HepG2 (cell line): ENCODE measurements around the gene TRPV5. TPM values are rescaled to one million over a fixed set of nuclear protein-coding genes. Genes with fewer than 3 reads are reported as not detected.

Experiments
- ATAC-seq: fragments of 200-7000 bp; cut with Tn5 transposase; 3 replicates; pipeline ENCODE4 v1.9.1; 2020; ENCODE audit warnings: mild to moderate bottlenecking, moderate library complexity
- BruUV-seq: library from RNA; stranded (reverse); fragments of 400-500 nt; replicated peaks from 2 replicates; lab custom pipeline; 2021; lab: Mats Ljungman, UMichigan
- CTCF ChIA-PET: fragments of 300-600 bp; formaldehyde crosslinking; extraction: SDS; loops from one replicate; lab custom pipeline; 2021; ENCODE audit warnings: low total read pairs, inconsistent platforms, low intra/inter-chr PET ratio; lab: Yijun Ruan, JAX
- POLR2A ChIA-PET: fragments of 350-600 bp; sonication (Branson Sonifier 250); formaldehyde crosslinking; loops from one replicate; lab custom pipeline; 2020; ENCODE audit warnings: antibody characterized with exemption, inconsistent platforms; lab: Yijun Ruan, JAX
- DNase-seq: peaks from one replicate; pipeline ENCODE4 v3.0.0-alpha.2; 2015; ENCODE audit warnings: low spot score
- FAIRE-seq: peaks from 3 replicates; lab custom pipeline; 2011; peaks lifted over from hg19 to GRCh38; lab: Jason Lieb, UNC
- H2AFZ ChIP-seq: one replicate; pipeline ENCODE4 v1.6.1; 2011; ENCODE audit warnings: low read length, inconsistent platforms
- H3K27ac ChIP-seq: fragments of 300-600 bp; 3 replicates; pipeline ENCODE4 v1.8.0; 2011; ENCODE audit warnings: mixed run types, mild to moderate bottlenecking, mixed read lengths, low read length, inconsistent platforms; ENCODE audit not compliant: insufficient read depth; ENCODE audit errors: extremely low read length
- H3K27me3 ChIP-seq, 2 experiments: fragments of 200-600 bp in 1 of 2; 2 replicates in 1 of 2; 3 replicates in 1 of 2; pipeline versions ENCODE4 v1.6.0 to v1.8.0; 2011; ENCODE audit warnings: low read length in 2 of 2, mild to moderate bottlenecking in 2 of 2, moderate library complexity in 2 of 2, inconsistent platforms in 1 of 2; ENCODE audit not compliant: insufficient read depth in 2 of 2, control insufficient read depth in 1 of 2
- H3K36me3 ChIP-seq, 2 experiments: fragments of 200-600 bp in 1 of 2; replicated peaks in 1 of 2; 2 replicates in 1 of 2; 3 replicates in 1 of 2; pipeline versions ENCODE4 v1.5.1 to v1.8.0; 2011; ENCODE audit warnings: low read length in 2 of 2, inconsistent platforms in 1 of 2; ENCODE audit not compliant: insufficient read depth in 2 of 2, control insufficient read depth in 1 of 2
- H3K4me1 ChIP-seq: 2 replicates; pipeline ENCODE4 v1.5.1; 2012; ENCODE audit warnings: low read length, inconsistent platforms; ENCODE audit not compliant: insufficient read depth
- H3K4me2 ChIP-seq: 2 replicates; pipeline ENCODE4 v1.6.0; 2011; ENCODE audit warnings: low read depth, low read length, inconsistent platforms
- H3K4me3 ChIP-seq, 3 experiments: fragments of 200-600 bp in 1 of 3; sonication (generic), shearing (Covaris generic) in 1 of 3; replicated peaks in 1 of 3; 2 replicates each; pipeline ENCODE4 v1.5.1; 2011 to 2016; ENCODE audit warnings: low read length in 3 of 3, inconsistent platforms in 2 of 3, low read depth in 2 of 3, mild to moderate bottlenecking in 2 of 3, control low read depth in 1 of 3, mixed read lengths in 1 of 3; ENCODE audit not compliant: insufficient read depth in 1 of 3
- H3K79me2 ChIP-seq: one replicate; pipeline ENCODE4 v1.6.1; 2011; ENCODE audit warnings: low read length, inconsistent platforms; ENCODE audit not compliant: insufficient read depth
- H3K9ac ChIP-seq: 2 replicates; pipeline ENCODE4 v1.6.0; 2011; ENCODE audit warnings: mild to moderate bottlenecking, low read depth, low read length, inconsistent platforms; ENCODE audit not compliant: insufficient read depth
- H3K9me3 ChIP-seq: 2 replicates; pipeline ENCODE4 v1.5.1; 2012; ENCODE audit warnings: mild to moderate bottlenecking, low read length
- H4K20me1 ChIP-seq: 2 replicates; pipeline ENCODE4 v1.6.0; 2011; ENCODE audit warnings: inconsistent platforms, mild to moderate bottlenecking, low read length, moderate library complexity; ENCODE audit not compliant: insufficient read depth
- MEIS1 ChIP-seq: sonication (generic); formaldehyde crosslinking; IDR thresholded peaks from 2 replicates; pipeline ENCODE4 v1.9.0; 2021; ENCODE audit warnings: mild to moderate bottlenecking, missing genetic modification reagents, moderate library complexity, borderline replicate concordance
- MTF1 ChIP-seq: sonication (generic); formaldehyde crosslinking; IDR thresholded peaks from 2 replicates; pipeline ENCODE4 v1.5.0; 2020; ENCODE audit warnings: missing genetic modification reagents
- SMAD1 ChIP-seq: sonication (generic); formaldehyde crosslinking; IDR thresholded peaks from 2 replicates; pipeline ENCODE4 v1.4.0; 2020; ENCODE audit warnings: missing genetic modification reagents, low read depth, mild to moderate bottlenecking, borderline replicate concordance
- ZNF670 ChIP-seq: sonication (generic); formaldehyde crosslinking; IDR thresholded peaks from 2 replicates; pipeline ENCODE4 v1.8.0; 2022; ENCODE audit warnings: mild to moderate bottlenecking, missing genetic modification reagents, borderline replicate concordance
- WGBS: methylation state at CpG from one replicate; pipeline ENCODE4 v1.1.6; 2017; ENCODE audit warnings: low lambda C conversion rate; 5-methylcytosine and 5-hydroxymethylcytosine counted together
- in situ Hi-C: cut with HindIII; loops from 2 replicates; pipeline ENCODE4 v1.10.0; 2017; ENCODE audit warnings: low pct_unique_long_range_greater_than_20kb; ENCODE audit not compliant: extremely low pct_ligation_motif_present
- intact Hi-C: fragments of 100-400 bp; cut with micrococcal nuclease; formaldehyde crosslinking; loops from one replicate; pipeline ENCODE4 v1.10.0; 2022; ENCODE audit not compliant: unreplicated experiment
- polyA plus RNA-seq, 8 experiments: library from polyadenylated mRNA; depleted of rRNA in 3 of 8; stranded (reverse) in 7 of 8; unstranded in 1 of 8; fragments of >200 nt; fragmentation: Illumina TruSeq in 4 of 8; extraction: Trizol in 4 of 8; gene quantifications; 2 replicates each; pipeline versions ENCODE4 v1.2.1 to v1.2.3, GENCODE V29; 2011 to 2016; ENCODE audit warnings: low read depth in 4 of 8, missing spikeins in 1 of 8, mixed read lengths in 1 of 8; ENCODE audit not compliant: insufficient read depth in 1 of 8
- total RNA-seq, 5 experiments: library from RNA; depleted of rRNA; stranded (reverse); fragments of >200 nt; fragmentation: Illumina TruSeq; extraction: Trizol; gene quantifications; 2 replicates each; pipeline ENCODE4 v1.2.3, GENCODE V29; 2016; ENCODE audit warnings: low read depth in 1 of 5
- TF ChIP-seq, protein P1 (sequence below): IDR thresholded peaks from 2 replicates; pipeline ENCODE4 v1.4.0; 2020; ENCODE audit warnings: mild to moderate bottlenecking, missing genetic modification reagents
- TF ChIP-seq, protein P2 (sequence below): sonication (generic); formaldehyde crosslinking; IDR thresholded peaks from 2 replicates; pipeline ENCODE4 v1.4.0; 2020; ENCODE audit warnings: mild to moderate bottlenecking, missing genetic modification reagents, borderline replicate concordance

The TRPV5 gene
- total and polyA plus RNA-seq, 2 of the 13 experiments (the other 11 are each of a cell fraction or from before 2014, with no cell fraction given), result not detected

DNA sequence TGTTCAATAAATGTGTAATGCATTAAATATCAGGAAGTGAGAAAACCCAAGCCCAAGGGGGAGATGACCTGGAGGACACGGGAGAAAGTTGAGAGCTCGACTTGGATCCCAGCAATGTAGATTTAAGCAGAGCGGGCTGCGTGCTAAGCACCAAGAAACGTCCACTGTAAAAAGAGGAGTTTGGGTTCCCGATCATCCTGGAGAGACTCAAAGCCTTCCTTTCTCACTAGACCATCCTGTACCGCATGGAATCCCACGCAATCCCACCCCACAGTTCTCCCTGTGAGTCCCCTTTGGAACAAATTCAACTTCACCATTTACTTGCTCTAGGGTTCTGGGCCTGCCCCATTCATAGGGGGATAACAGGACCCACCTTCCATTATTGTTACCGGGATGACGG is 50.4 kb downstream of the TRPV5 start:
- no peak for TF ChIP-seq SMAD1 (CRISPR knock-in tag)
- TF ChIP-seq, protein P1, sequence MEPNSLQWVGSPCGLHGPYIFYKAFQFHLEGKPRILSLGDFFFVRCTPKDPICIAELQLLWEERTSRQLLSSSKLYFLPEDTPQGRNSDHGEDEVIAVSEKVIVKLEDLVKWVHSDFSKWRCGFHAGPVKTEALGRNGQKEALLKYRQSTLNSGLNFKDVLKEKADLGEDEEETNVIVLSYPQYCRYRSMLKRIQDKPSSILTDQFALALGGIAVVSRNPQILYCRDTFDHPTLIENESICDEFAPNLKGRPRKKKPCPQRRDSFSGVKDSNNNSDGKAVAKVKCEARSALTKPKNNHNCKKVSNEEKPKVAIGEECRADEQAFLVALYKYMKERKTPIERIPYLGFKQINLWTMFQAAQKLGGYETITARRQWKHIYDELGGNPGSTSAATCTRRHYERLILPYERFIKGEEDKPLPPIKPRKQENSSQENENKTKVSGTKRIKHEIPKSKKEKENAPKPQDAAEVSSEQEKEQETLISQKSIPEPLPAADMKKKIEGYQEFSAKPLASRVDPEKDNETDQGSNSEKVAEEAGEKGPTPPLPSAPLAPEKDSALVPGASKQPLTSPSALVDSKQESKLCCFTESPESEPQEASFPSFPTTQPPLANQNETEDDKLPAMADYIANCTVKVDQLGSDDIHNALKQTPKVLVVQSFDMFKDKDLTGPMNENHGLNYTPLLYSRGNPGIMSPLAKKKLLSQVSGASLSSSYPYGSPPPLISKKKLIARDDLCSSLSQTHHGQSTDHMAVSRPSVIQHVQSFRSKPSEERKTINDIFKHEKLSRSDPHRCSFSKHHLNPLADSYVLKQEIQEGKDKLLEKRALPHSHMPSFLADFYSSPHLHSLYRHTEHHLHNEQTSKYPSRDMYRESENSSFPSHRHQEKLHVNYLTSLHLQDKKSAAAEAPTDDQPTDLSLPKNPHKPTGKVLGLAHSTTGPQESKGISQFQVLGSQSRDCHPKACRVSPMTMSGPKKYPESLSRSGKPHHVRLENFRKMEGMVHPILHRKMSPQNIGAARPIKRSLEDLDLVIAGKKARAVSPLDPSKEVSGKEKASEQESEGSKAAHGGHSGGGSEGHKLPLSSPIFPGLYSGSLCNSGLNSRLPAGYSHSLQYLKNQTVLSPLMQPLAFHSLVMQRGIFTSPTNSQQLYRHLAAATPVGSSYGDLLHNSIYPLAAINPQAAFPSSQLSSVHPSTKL, result no peak
- no peak for TF ChIP-seq MTF1 (CRISPR knock-in tag)
- Histone ChIP-seq H3K4me3 (no peak overlapping the region), H3K9ac (no peak overlapping the region), H3K27me3 (peaks cover 1 to 17% of the 10 kb centered on the region in 2 experiments; a peak in 3 of 5 replicates), H3K36me3 (no peaks in the 10 kb centered on the region), H3K79me2 (no peaks in the 10 kb centered on the region), H3K27ac (no peak overlapping the region), H3K4me1 (no peaks in the 10 kb centered on the region), H3K4me2 (no peak overlapping the region), H3K9me3 (no peaks in the 10 kb centered on the region), H2AFZ (no peak overlapping the region), H4K20me1 (no peaks in the 10 kb centered on the region)
- DNase-seq (no peak), FAIRE-seq (no peak), ATAC-seq (no peak)
- CTCF ChIA-PET, result no interaction called here
- POLR2A ChIA-PET, result no interaction called here
- 43% methylated on average over 10 of the region's 10 CpGs for WGBS
- no TSS peak for BruUV-seq
- intact Hi-C loops (loop anchor here (10.0 kb wide), 1 partner anchor 122 kb away; no protein-coding TSS in a partner anchor), in situ Hi-C loops (no loop called here)

GRCh38 chr7:142882338-142882678 is 51.2 kb downstream of the TRPV5 start:
- TF ChIP-seq, protein P2, sequence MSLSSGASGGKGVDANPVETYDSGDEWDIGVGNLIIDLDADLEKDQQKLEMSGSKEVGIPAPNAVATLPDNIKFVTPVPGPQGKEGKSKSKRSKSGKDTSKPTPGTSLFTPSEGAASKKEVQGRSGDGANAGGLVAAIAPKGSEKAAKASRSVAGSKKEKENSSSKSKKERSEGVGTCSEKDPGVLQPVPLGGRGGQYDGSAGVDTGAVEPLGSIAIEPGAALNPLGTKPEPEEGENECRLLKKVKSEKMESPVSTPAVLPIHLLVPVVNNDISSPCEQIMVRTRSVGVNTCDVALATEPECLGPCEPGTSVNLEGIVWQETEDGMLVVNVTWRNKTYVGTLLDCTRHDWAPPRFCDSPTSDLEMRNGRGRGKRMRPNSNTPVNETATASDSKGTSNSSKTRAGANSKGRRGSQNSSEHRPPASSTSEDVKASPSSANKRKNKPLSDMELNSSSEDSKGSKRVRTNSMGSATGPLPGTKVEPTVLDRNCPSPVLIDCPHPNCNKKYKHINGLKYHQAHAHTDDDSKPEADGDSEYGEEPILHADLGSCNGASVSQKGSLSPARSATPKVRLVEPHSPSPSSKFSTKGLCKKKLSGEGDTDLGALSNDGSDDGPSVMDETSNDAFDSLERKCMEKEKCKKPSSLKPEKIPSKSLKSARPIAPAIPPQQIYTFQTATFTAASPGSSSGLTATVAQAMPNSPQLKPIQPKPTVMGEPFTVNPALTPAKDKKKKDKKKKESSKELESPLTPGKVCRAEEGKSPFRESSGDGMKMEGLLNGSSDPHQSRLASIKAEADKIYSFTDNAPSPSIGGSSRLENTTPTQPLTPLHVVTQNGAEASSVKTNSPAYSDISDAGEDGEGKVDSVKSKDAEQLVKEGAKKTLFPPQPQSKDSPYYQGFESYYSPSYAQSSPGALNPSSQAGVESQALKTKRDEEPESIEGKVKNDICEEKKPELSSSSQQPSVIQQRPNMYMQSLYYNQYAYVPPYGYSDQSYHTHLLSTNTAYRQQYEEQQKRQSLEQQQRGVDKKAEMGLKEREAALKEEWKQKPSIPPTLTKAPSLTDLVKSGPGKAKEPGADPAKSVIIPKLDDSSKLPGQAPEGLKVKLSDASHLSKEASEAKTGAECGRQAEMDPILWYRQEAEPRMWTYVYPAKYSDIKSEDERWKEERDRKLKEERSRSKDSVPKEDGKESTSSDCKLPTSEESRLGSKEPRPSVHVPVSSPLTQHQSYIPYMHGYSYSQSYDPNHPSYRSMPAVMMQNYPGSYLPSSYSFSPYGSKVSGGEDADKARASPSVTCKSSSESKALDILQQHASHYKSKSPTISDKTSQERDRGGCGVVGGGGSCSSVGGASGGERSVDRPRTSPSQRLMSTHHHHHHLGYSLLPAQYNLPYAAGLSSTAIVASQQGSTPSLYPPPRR (CRISPR knock-in tag), result no peak
- TF ChIP-seq ZNF670, result no peak
- no peak for TF ChIP-seq MEIS1
- 48% methylated on average over 5 of the region's 5 CpGs for WGBS
- Histone ChIP-seq H3K79me2 (no peaks in the 10 kb centered on the region), H3K27ac (no peak overlapping the region), H2AFZ (no peak overlapping the region), H3K9ac (no peak overlapping the region), H3K4me2 (no peak overlapping the region), H4K20me1 (no peaks in the 10 kb centered on the region), H3K27me3 (peaks cover 1 to 18% of the 10 kb centered on the region in 2 experiments; a peak in 3 of 5 replicates), H3K4me3 (no peak overlapping the region), H3K9me3 (no peaks in the 10 kb centered on the region), H3K4me1 (no peaks in the 10 kb centered on the region), H3K36me3 (no peaks in the 10 kb centered on the region)
- FAIRE-seq (no peak), ATAC-seq (no peak), DNase-seq (no peak)
- BruUV-seq, result no TSS peak
- POLR2A ChIA-PET, result no interaction called here
- in situ Hi-C loops (no loop called here), intact Hi-C loops (loop anchor here (10.0 kb wide), 1 partner anchor 122 kb away; no protein-coding TSS in a partner anchor)
- CTCF ChIA-PET, result no interaction called here
